HG02938 (cell line): Measurements from ENCODE around the gene FANCI.

Experiments used
- ATAC-seq: cut with Tn5 transposase; IDR thresholded peaks from one replicate; pipeline ENCODE4 v1.9.1; 2021; ENCODE audit warnings: mild to moderate bottlenecking, moderate library complexity; ENCODE audit not compliant: unreplicated experiment

FANCI gene

DNA sequence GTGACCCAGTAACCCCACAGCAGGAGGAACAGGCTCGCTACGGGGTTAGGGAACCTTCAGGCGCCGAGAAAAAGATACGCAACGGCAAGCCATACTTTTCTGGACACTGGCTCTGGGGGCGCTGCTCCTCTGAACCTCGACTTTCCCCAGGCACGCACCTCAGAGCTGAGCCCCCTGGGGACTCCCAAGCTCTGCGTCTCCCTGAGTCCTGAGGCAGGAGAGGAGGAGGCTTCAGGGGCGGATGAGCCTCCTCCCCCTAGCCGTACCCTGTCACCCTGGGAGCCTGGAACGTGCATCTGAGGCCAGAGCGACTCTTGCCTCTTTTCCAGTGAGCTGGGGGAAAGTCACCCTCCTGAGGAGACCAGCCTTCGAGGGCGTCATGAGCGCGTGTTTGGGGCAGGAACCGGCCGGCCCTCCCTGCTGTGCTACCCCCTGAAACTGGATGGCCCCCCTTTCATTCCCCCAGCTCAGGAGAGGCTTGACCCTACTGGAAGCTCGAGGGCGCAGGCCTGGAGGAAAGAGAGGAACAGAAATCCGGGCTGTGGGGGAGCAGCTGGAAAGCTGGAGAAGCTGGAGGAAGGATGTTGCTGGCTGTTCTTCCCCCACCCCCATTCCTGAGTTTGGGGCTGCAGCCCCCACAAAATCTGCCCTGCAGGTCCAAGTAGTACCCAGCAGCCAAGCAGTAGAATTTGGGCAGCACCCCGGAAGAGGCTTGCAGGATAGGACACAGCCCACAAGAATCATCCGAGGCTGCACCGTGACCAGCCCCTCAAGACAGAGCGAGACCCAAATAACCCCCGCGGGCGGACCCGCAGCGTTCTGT, 115.9 kb downstream of the FANCI start:
- no peak for ATAC-seq

DNA sequence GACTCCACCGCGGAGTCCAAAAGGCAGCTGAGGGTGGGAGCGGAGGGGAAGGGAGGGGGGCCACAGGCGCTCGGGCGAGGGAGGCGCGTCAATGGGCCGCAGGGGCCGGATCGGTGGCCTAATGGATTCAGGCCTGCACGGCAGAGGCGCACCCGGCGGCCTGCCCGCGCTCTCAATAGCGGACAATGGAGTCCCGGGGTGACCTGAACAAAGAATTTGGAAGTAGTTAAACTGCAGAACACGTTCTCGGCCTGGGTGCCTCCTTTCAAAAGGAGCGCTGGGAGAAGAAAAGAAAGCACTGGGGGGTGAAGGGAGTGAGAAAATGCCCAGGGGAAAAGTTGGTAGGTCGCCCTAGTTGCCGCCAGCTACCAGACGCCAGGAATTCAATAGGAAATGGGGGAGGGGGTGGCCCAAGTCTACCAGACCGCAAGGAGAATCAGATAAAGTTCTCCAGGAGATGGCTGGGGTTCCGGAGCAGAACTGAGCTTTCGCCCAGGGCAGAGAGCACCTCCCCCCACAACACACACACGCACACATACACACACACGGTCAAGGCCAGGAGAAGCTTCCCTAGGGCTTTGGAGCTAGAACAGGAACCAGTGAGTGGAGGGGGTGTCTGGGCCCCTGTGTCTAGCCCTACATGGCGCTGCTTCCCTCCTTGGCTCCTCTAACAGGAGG, 116.7 kb downstream of the FANCI start:
- no peak for ATAC-seq

DNA sequence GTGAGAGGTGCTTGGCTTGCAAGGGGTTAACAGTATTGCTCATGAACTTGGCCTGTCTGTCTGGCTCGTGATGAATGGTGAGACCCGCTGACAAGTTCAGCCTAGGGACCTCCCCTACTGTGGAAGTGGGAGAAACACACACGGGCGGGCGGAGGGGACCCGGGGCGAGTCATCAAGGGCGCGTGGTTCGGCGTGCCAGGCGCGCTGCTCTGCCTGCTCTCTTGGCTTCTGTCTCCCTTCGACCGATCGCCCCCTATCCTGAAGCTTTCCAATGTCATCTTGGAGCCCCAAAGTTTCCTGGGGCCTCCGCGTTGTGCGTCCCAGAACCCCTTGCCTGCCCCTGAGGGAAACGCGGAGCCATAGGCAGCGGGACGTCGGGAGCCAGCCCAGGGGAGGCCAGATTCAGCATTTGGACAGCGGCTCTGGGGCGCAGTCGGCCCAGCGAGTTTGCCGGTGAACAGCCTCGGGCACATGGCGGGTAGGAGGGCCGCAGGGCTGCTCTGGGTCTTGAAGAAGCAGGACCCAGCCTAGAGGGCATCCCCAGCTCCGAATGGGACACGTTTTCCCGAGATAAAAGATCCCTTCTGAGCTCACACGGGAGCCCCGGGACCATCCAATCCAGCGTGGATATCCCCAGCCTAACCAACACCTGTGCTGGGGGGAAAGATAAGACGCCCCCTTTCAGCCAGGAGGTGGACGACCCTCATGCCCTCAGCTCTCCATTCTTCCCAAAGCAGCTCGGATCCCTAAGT, 117.8 kb downstream of the FANCI start:
- no peak for ATAC-seq

DNA sequence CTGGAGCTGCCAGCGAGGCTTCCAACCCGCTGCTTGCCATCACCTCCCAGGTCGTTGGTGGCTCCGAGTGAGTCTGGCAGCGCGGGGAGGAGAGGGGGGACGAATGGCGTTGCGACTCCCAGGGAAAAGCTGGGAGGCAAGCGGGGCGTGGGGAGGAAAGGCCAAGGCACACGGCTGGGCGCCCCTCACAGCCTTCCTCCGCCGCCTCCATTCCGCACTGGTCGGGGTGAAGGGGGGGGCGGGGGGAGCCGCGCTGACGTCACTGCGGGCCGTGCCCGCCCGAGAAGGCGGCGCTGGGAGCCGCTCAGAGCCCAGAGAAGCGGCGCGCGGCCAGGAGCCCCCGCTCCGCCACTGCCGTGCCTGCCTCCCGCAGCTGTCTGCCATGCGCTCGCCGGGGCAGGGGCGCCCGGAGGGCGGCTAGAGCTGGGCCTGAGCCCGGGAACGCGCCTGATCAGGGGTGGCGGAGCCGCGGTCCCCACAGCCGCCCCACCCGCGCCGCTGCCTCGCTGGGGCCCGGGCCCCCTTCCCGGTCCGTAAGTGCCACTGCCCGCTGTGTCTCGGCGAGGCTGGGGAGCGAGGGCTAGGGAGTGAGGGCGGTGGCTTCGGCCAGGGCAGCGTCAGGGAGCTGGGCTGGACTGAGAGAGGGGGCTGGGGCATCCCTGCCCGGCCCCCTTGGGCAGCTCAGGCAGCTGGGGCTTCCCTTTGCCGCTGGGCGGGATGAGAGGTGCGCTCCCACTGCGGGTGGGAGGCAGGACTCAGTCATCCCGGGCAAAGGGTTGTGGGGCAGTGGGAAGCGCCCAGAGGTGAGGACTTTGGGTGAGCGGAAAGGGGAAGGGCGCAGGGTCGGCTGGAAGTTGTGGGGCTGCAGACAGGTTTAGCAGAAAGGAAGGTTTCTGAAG, 118.7 kb downstream of the FANCI start:
- ATAC-seq: no peak

DNA sequence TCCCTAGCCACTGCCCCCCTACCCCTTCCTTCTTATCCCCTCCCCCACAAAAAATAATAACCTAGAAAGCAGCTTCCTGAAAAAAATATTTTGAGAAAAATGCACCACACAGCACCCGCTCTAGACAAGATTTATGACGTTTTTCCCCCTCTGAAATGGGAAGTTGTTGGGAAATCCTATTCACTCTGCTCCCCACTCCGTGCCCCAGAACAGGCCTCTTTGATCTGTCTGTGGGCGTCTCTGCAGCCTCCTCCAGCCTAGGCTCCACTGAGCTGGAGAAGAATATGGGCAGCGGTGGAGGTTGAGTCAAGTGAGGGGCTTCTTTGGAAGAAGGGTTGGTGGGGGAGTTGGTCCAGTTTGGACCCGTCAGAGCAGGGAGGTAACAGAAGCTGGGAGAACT, 119.4 kb downstream of the FANCI start:
- no peak for ATAC-seq

DNA sequence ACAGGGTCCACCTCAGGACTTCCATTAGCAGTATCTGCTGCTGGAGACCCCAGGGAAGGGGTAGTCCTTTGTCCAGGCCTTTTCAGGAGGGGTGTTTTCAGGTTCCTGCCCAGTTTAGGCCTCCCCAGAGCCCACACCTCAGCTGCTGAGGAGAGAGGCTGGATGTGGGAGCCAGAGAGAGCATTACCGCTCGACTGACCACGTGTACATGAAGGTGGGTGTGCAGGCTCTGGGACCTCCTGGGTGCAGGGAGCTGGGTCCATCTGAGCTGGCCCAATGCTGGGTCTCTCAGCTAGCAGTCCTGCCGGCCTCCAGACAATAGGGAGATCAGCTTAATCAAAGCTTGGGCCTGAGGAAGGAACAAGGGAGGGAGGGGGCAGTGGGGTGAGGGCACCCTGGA, 120.0 kb downstream of the FANCI start:
- no peak for ATAC-seq

DNA sequence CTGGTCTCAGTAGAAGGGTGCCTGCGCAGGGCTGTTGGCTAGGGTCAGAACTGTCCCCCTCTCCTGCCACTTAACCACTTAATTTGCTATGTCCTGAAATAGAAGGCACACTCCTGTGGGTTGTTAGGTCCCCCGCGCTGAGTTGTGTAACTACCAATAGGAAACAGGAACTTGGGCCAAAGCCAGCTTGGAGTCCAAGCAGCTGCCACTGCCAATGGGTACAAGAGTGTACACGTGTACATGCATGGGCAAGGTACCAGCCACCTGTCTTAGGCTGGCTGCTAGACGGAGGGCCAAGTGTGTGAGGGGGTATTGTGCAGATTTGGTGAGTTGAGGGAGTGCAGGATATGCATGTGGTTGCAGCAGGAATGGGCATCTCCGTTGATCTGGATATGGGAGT, 120.6 kb downstream of the FANCI start:
- ATAC-seq: no peak

DNA sequence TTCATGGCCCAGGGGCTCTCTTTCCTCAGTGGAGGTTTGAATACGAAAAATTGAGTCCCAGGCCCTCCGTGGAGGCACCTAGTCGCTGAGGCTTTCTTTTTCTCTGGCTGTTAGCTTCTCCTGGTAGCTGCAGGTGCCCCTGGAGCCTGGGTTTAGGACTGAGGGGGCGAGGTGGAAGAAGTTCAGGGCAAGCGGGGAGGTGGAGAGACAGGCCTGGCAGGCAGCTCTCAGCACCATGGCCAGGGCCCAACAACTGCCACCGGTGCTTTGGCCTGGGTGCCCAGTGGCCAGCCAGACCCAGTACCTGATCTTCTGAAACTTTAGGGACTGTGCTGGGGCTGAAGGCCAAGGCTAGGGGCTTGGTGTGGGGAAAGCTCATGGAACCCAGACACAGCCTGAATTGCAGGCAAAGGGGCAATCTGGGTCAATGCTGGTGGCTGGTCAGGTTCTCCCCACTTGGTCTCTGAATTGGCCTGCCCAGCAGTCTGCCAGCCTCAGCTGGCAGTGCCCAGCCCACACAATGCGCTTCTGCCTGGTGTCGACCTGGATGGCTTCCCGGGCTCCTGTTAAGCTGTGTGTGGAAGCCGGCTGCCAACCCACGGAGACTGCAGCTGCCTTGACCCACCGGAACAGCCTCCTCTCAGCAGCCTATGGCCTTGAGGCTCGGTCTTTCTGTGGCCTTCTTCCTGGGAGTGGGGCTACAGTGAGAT, 121.1 kb downstream of the FANCI start:
- no peak for ATAC-seq

DNA sequence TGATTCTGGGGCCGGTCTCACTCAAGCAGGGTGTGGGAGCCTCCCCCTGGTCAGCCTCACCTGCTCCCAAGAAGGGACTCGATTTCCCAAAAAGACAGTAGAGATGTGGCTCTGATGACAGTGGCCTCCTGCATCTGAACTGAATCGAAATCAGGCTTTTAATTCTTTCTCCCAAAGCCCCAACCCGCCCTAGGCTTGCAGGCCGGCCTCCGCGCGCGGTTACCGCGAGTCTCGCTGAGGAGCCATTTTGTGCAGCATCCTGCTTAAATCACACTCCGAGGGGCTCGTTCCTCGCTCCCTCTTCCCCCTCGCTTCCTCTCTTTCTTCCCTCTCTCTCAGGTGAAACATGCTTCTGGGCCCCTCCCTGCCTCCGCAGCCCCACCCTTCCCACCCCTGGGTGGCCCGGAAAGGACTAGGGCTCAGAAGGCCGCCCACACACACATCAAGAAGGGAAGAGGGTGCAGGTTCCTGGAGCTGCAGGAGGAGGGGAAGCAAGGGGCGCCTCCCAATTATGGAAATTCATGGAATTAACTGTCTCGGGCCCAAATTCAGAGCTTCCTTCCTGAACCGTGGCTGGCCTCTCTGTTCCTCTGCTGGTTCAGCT, 121.8 kb downstream of the FANCI start:
- ATAC-seq: no peak
